SIG-M5 treated with dmso at 0.1 percent for 504 hours (cell line): ENCODE measurements around the gene RBL2.
"Not testable (repeated sequence)": the region's sequence is repeated elsewhere in the genome, so short reads cannot be mapped to it uniquely, and the experiment has no call there.

ENCODE experiments used
- DNase-seq: peaks from one replicate; lab custom pipeline; 2025; ENCODE audit not compliant: unreplicated experiment; lab: John Stamatoyannopoulos, UW

RBL2 gene

DNA sequence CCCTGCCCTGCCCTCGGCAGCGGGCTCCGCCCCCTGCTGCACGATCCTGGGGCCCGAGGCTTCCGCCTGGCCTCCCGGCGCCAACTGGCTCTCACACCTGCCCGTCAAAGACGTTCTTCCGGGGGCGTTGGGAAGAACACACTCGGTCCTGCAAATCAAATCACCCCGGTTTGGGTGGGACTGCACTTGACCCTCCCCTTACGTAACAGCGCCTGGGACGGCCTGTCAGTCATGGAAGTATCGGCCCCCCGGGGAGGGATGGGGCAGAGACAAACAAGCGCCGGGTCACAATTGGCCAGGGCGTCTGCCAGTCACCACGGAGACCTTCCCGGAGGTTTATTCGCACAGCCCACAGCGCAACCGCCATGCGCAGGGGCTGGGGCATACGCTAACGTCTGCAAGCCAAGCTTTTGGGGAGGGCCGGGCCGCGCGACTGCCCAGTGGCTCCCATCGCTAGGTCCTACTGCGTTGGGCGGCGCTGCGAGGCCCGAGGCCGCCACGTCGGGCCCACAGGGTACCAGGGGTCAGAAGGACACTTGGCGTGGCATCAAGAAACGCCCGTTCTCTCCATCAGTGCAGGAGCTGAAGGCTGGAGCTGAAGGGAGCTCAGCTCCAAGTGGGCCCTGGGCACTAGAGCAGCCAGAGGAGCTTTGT is 69.1 kb downstream of the RBL2 start:
- DNase-seq: peak; percentile 99

DNA sequence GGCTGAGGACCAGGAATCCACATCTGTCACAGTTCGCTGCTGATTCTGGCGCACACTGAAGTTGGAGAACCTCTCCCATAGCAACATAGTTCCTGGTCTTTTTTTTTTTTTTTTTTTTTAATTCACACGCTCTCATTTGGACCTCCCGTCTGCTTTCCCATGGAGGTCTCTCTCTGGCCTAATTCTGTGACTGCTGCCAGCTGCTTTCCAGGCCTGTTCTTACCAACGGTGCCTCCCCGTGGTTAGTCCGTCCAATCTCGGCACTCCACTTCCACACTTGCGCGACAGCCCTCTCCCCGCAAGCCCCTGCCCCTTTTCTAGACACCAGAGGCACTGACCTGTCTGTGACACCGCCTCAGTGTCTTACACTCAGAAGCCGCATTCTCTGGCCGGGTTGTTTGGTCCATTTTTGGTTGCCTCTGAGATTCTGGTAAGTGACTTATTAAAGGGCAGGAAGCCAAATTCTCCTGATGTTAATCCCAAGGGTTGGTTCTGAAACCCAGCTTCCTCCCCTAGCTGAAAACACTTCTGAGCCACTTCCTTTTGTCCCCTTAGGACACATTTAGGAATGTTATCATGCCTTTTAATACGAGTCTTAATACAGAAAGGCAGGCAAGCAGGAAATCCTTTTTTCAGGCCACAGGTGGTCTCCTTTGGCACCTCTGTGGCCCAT is 69.9 kb downstream of the RBL2 start:
- DNase-seq: no peak

DNA sequence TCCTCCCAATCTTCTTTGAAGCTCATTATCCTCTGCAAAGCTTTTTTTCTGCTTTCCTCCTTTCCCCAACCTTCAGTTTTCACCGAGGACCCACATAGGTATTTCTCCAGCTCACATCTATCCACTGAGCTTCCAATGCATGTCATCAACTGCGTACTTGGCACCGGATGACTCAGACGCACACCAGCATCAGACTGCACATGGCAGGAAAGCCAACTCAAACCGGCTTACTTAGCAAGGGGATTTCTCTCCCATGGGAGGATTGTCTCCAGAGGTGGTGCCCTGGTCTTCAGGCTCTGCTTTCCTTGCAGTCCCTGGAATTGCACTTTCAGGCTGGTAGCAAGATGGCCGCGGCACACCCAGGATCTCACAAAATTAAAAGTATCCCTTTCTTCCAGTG is 70.4 kb downstream of the RBL2 start:
- DNase-seq: no peak

DNA sequence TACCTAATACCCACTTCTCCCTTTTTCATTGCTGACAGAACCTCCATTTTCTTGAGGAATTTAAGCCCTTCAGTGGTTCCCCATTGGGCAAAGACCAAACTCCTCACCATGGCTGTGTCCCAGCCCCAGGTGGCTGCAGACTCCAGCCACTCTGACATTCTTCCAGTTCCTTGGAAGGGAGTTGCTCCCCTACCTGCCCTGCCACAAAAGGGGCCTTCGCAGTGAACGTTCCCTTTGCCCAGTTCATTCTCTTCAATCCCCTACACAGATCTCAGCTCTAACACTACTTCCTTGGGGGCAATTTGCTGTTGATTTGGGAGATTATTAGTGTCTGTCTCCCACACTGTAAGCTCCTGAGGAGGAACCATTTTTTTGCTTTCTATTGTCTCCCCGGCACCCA is 72.0 kb downstream of the RBL2 start:
- no peak for DNase-seq

DNA sequence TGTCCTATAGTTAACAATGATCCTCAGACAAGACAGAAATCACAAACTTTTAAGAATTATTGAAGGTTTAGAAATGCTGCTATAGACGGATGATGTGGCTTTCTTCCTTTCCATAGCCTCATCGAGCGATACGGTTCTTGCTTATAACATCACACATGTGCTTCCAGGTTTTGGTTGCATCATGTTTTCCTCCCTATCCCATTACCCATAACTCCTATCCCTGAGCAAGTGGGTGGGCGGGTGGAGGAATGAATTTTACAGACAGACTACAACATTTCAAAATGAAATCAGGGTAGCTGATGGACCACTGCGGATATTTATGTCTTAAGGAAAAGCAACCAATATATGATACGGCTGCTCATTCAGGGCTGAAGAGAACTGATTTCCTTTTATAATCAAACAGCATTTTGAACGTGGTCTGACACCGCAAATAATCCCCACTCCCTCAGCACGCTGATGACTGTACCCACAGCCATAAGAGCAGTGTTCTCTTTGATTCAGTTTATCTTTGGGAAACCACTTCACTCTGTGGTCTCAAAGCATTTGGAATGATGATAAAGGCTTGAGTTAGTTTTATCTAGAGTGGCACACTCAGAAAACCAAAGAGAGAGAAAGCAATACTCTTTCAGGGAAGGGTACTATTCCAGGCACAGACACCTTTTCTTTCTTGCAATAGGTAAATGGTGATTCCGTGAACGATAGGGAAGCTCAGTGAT is 73.4 kb downstream of the RBL2 start:
- no peak for DNase-seq

DNA sequence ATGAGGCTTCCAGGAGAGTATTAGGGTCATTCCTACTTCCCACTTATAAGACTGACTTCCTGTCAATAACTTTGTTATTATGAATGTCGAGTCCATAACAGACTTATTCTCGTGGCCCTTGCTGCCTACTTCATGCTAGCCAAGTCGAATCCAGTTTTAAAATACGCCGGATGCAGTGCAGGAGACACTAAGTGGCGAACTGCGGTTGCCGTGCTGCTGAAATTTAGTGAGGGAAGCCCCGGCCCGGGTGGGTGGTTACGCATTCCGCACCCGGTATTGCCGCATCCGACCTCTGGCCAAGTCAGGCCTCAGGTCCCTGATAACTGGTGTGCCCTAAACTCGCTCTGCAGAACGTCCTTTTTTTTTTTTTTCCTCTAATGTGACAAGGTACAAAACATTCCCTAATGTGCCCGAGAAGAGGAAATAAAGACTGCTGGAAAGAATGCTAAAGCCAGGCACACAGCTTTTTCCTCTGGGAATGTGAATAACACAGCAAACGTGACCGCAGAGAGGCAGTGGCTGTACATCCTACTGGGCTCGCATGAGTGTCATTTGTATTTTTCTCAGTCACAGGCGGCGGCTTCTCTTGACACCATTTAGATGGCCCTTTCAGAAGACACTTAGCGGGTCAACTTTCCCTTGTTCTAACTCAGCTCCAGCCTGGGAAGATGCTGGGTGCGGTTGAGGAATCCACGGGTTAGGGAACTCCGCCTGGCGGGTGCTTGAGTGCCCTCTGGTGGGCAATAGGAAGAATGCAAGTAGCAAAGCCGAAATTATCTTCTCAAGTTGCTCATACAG is 75.8 kb downstream of the RBL2 start:
- peak; percentile 26 for DNase-seq

DNA sequence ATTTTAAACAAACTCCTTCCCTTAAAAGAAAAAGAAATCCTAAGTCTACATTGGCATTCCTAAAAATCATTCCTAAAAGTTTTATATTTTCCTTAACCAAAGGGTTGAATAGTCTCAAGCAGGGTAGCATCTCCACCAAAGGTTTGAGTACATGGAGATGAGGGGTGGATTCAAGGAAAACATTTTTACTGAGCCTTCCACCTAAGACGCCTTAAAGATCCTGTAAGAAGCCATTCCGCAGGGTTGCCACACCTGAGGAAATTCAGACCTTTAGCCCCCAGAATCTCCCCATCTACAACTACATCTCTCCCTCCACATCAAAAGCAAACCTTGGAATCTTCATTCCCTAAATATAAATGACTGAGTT is 76.4 kb downstream of the RBL2 start:
- no peak for DNase-seq

DNA sequence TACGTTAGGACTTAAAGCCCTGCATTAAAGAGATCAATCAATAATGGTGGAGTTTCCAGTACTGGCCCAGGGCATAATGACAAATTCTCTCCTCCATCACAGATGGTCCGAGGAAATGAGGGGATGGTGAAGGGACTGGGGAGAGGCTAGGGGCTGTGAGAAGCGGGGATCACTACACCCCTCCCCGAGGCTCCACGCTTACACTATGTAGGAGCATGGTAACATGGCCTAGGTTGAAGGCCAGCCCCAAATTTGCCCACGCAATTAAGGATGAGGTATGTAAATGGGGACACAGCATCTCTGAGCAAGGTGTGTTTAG is 76.8 kb downstream of the RBL2 start:
- no peak for DNase-seq

DNA sequence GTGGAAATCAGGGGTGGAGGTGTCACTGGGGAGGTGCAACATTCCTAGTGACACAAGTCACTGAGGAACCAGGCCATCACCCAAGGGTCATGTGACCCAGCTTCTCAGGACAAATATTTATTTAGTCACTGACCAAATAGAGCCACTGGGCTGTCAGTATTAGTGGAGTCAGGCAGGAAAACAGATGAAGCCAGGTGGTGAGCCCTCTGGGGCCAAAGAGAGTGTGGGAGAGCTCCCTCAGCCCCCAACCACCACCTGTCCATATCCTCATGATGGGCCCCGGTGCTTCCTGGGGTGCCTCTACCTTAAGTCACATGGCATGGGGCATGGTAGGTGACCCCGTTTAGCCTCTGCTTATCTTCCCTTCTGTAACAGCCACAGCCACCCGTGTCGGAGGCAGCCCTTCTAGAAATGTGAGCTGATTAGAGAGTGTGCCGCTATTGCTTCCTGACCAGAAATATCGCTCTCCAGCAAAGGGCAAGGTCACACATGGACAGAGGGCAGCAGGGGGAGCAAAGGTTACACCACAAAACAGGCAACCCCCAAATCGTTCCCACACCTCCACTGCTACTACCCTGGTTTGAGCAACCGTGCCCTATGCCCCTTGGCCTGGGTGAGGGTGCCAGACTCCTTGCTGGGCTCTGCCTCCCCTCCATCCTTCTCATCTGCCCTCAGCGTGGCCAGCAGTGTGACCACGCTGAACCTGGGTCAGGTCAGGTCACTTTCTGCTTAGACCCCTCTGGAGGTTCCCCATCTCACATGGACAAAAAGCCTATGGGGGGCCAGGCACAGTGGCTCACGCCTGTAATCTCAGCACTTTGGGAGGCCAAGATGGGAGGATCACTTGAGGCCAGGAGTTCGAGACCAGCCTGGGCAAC is 77.4 kb downstream of the RBL2 start:
- peak; percentile 21 for DNase-seq

DNA sequence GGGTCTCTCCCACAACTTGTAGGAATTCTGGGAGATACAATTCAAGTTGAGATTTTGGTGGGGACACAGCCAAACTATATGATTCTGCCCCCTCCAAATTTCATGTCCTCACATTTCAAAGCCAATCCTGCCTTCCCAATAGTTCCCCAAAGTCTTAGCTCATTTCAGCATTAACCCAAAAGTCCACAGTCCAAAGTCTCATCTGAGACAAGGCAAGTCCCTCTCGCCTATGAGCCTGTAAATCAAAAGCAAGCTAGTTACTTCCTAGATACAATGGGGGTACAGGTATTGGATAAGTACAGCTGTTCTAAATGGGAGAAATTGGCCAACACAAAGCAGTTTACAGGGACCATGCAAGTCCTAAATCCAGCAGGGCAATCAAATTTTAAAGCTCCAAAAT is 78.5 kb downstream of the RBL2 start:
- not testable (repeated sequence) for DNase-seq

DNA sequence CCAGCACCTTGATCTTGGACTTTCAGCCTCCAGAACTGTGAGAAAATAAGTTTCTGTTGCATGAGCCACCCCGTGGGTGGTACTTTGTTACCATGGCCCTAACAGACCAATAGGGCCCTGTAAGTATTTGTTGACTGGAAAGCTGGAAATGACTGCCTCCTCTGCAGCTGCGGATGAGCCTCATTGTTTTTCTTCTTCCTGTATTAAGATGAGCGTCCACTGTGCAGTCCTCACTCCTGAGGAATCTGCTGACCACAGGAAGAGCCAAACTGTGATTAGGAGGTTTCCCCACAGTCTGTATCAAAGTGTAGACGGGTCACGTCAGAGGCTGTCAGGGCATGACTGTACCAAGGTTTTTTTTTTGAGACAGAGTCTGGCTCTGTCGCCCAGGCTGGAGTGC is 81.0 kb downstream of the RBL2 start:
- no peak for DNase-seq

DNA sequence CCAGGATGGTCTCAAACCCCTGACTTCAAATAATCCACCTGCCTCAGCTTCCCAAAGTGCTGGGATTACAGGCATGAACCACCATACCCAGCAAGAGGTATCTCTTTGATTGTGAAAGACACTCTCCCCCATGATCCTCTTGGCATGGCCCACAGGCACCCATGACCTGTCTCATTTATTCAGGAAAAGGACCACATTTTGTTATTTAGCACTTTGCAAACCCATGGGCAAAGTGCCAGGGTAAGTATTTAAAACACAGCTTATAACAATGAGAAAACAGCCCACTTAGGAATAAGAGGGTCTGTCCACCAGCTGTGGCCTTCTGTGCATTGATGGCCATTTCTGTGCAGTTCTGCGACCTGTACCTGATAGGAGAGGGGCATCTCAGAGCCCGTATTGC is 81.5 kb downstream of the RBL2 start:
- DNase-seq: no peak

DNA sequence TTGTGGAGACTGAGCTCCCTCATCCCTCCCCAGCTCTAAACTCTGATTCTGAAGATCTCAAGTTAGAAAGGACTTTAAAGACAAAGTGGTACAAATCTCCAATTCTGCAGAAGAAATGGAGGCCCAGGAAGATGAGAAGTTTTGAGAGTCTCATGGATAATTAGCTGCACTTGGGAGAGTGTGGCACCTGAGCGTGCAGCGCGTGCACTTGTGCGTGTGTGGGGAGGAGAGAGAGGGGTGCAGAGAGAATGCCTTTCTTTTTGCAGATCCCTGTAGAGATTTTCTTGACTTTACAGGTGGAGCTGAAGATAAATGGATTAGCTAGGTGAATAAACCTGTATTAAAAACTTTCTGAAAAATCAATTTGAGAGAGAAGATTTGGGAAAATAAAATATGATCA is 83.6 kb downstream of the RBL2 start:
- no peak for DNase-seq

DNA sequence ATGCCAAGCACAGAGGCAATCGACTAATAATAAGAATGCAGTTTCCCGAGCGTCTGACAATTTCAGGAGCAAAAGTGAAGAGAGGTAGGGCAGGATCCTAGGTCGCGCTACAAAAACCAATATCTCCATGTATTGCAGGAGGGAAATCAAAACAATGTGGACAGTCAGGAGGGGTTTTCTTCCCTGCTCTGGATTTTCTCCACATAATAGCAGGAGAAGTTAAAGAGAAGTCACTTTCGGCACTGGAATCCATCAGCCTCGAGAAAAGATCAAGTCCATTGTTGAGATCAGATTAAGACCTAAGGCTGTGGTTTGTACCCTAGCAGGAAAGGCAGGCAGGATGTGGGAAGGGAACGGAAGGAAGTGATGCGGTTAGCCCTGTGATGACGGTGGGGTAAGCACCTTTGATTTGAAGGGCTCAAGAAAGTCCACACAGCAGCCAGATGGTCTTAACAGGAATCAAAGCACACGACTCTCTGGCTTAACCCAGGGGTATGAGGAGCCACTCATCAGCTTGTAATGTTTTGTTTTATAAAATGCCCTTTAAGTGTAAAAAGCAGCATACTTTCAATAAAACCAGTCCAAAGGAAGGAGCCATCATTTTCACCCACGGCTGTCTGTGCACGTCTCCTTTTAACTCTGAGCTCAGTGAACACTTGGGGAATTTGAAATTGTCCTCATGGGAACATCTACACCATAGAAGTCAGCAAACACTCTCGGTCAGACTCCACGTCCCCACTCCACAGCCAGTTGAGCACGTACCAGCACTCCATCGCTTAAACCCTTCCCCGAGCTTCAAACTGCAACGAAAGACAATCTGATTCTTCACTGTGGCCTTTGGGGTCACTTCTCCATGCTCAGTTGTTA is 84.5 kb downstream of the RBL2 start:
- DNase-seq: peak; percentile 28

DNA sequence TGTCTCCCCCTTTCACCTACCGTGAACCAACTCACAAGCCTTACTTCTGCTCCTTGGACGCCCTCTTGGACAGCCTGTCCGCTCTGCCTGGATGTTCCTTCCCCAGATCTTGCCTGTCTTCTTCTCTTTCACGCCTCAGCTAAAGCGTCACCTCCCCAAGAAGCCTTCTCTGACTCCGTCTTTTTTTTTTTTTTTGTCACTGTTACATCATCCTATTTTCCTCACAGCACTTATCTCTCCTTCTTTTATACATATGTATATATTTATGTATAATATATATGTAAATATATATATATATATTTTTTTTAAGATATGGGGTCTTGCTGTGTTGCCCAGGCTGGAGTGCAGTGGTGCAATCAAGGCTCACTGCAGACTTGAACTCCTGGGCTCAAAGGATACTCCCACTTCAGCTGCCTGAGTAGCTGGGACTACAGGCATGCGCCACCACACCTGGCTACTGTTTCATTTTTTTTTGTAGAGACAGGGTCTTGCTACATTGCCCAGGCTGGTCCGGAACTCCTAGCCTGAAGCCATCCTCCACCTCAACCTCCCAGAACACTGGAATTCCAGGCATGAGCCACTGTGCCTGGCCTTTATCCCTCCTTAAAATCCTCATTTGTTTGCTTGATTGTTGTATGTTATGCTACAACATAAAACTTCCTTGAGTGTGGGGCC is 85.3 kb downstream of the RBL2 start:
- no peak for DNase-seq

DNA sequence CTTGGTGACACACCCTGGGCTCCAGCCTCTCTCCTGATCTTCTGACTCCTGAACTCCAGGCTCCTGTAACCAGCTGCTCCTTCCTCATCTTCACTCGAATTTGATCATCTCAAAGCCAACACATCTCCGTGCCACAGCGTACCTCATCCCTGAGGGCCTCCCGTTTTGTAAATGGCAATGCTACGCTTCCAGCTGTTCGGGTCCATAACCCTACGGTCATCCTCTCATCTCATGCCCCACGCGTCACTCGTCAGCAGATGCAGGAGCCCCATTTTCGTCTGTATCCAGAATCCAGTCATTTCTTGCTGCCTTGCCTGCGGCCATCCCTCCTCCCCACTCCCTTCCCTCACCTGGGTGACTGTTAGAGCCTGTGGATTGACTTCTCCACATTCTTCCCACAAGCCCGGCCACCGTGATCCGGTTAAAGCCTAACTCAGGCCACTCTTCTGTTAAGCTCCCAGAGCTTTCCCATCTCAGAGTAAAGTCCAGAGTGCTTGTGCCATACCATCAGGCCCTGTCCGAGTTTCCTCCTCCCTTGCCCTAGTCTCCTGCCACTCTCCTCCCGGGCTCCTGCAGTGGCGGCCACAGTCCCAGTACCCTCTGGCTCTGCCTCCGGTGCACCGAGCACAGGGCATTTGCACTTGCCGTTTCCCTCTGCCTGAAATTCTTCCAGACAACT is 89.0 kb downstream of the RBL2 start:
- no peak for DNase-seq

DNA sequence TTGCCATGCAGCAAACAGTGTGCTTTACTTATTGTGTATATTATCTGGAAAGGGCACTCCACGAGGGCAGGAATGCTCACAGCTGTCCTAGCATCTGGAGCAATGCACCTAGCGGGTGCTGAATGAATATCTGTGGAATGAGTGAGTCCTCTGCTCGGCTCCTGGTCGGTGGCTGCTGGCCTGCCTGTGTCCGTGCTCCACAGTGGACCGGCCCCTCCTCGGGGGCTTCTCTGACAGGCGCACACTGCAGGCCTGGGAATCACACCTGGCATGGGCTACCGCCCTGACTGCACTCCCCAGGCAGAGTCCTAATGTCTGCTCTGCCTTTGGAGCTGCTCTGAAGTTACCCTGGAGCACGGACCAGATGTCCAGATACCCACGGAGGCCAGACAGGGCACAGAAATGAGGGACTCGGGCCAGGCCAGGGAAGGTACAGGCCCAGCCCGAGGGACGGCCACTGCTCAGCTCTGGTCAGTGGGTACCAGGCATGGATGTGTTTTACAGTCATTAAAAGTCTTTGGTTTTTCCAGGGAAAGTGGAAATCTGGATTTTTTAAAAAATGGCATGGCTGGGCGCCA is 89.8 kb downstream of the RBL2 start:
- no peak for DNase-seq

DNA sequence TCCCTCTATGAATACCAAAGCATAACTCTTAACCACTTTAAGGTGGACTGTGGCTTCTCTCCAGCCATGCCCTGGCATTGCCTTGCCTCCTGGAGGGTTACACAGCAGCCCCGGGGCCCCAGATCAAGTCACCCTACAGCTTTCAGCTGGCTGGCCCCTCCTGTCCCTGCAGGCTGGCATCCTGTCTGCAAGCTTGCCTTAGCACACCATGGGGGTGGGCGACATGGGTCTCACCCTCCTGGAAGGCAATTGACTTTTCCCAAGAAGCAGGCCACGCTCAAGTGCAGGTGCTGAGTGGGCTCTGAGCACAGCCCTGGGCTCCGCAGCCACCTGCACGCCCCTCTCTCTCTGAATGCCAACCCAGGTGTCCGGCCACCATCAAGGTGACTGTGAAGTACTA is 94.5 kb downstream of the RBL2 start:
- no peak for DNase-seq
